ENCODE measurements around the gene LSM11.
A peak's percentile ranks its signal among the peaks of the same experiment; 100 is the strongest.
"Not testable (repeated sequence)": the region's sequence is repeated elsewhere in the genome, so short reads cannot be mapped to it uniquely, and the experiment has no call there.

LSM11 gene

GRCh38 chr5:157743163-157744050, at the start of gene LSM11:
Gene LSM11 (plus strand): TSS chr5:157743712. CDS start chr5:157743751, 39 bp downstream.
- peak; percentile 77 for DNase-seq

- DNase-seq: not testable (repeated sequence)
Measured at GRCh38 chr5:157693816-157694215, 49.7 kb upstream of the LSM11 start.

DNA sequence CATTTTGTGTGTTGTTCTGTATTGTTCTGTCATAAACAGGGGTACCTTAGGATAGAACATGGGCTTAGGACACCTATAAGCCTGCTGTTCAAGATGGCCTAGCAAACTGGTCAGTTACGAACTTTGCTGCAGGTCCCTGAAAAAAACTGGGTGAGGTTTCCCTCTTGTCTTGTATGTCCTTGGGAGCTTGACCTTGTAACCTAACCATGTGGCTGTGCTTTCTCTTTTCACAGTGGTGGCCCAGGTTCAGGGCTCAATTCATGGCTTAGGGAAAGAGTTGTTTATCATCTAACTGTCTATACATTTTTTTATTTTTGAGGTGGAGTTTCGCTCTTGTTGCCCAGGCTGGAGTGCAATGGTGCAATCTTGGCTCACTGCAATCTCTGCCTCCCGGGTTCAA, 47.4 kb upstream of the LSM11 start:
- not testable (repeated sequence) for DNase-seq

DNA sequence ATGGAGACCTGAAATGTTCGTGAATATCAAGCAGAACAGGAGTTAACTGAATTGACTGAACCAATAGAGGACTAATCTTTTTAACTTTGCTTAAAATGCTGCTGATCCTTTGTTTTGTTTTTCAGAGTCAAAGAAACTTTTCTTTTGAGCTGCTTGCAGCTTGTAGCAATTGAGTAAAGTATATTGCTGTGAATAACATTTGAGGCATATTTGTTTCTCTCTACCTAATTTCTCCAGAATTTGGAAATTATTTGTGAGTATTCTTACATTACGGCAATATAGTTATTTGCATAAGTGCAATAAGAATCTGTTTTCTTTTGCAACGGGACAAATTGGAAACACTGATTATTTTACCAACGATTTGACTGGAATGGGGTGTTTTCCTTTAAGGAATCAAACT, 44.8 kb upstream of the LSM11 start:
- DNase-seq: not testable (repeated sequence)

DNA sequence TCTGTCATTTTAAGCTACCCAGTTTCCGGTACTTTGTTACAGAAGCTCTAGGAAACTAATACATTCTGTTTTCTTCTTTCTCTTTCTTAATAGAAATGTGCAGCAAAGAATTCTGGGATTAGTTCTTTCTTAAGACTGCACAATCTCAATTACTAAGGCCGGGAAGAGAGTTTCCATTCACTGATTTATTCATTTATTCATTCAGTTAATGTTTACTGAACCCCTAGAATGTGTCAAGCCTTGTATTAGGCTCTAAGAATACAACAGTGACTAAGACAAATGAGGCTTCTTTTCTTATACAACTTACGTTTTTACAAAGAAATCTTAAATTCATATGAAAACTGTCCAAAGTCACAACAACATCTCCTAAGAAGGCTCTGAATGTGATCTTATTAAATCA, 39.8 kb upstream of the LSM11 start:
- DNase-seq: no peak

- DNase-seq: no peak
Measured at GRCh38 chr5:157708866-157709265, 34.6 kb upstream of the LSM11 start.

DNA sequence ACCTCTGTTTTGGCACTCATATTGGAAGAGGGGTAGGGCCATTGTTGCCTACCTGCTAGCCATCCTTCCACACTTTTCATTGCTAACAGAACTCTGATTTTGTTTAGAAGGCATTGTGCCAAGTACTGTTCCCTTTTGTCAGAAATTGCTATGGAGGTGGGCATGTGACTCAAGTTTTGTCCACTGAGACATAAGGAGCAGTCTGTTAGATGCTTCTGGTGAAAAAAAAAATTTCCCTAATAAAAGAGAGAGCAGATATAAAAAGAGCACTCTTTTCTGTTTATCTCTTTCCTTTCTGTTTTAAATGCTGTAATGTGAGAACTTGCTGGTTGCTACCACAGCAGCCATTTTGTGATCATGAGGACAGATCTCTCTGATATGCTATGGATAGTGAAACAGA, 34.2 kb upstream of the LSM11 start:
- no peak for DNase-seq

DNA sequence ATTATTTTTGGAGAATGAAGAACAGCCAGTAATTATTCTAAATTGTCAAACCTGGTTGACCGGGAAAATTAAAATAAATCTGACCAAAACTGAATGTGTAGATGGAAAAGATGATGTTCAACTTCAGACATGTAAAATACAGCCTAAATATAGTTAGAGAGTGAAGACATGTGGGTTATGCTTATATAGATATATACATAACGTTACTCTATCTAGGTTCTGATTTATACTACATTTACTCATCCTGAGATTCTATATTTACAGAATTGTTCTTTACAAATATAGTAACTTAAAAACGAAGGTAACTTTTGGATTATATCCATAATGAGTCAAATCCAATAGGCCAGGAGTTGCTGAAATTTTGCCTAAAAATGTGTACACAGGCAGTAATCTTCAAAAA, 33.1 kb upstream of the LSM11 start:
- no peak for DNase-seq

GRCh38 chr5:157710882-157711281, 32.6 kb upstream of the LSM11 start:
- no peak for DNase-seq

DNA sequence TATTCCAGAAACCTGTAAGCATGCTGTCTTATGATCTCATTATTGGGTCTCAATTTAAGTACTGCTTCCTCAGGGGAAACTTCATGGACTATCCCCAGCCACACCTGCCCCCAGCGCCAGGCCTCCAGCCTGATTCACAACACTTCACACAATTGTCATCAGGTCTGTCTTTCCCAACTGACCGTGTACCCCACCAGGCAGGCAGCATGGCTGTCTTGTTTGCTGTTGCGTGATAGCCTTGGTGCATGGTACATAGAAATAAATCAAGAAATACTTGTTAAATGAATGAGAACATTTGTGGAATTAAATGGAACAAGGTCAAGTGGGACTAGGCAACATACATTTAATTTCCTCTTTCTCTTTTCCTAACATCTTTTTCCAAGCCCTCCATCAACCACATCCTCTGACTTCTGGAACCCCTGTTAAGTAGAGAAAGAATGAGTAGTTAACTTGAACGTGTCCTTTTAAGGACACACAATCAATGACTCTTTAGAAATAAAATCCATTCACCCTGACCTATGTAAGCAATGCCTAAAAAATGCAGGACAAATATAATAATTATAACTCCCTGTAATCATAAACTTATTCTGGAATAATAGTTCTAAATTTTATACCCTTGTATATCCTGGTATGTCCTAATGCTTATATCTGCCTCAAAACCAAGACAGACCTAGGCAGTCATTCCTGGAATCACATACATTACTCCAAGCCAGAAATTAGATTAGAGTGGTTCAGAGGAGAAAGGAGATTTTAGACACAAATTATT, 29.5 kb upstream of the LSM11 start:
- no peak for DNase-seq

DNA sequence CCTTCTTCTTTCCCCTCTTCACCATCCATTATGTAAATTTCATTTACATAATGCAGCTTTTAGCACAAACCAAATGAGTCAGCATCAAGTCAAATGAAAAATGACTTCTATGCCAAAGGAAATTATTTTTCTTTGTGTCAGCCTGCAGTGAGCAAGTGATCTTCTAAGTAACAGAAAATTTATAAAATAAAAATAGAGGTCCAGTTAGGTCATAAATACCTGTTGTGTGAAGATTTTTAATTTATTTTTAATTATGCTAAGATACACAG, 29.0 kb upstream of the LSM11 start:
- DNase-seq: no peak

DNA sequence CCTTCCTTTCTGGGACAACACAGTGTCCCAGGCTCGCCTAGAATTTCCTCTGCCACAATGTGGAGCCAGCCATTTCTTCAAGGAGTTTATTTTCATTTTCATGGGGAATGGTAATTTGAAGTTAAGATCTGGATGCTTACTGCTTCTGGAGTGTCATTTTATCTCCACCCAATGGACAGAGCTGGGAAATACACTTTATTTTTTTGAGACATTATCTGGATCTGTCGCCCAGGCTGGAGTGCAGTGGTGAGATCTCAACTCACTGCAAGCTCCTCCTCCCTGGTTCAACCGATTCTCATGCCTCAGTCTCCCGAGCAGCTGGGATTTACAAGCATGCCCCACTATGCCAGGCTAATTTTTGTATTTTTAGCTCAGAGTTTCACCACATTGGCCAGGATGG, 25.0 kb upstream of the LSM11 start:
- DNase-seq: no peak

- no peak for DNase-seq
Measured at GRCh38 chr5:157719245-157719644, 24.3 kb upstream of the LSM11 start.

GRCh38 chr5:157721159-157721558, 22.4 kb upstream of the LSM11 start:
- DNase-seq: peak; percentile 1

GRCh38 chr5:157722895-157723294, 20.6 kb upstream of the LSM11 start:
- not testable (repeated sequence) for DNase-seq

GRCh38 chr5:157726607-157727006, 16.9 kb upstream of the LSM11 start:
- DNase-seq: not testable (repeated sequence)

DNA sequence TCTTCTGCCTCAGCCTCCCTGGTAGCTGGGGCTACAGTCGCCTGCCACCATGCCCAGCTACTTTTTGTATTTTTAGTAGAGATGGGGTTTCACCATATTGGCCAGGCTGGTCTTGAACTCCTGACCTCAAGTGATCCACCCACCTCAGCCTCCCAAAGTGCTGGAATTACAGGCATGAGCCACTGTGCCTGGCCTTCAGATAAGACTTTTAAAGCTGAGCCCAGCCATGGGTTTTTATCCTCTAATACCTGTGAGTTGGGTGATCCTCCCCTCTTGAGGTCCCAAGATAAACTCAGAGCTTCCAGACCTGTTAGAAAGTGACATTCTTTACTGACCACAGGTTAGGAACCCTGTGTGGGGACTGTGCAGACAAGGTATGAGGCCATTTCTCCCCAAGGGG, 15.7 kb upstream of the LSM11 start:
- DNase-seq: not testable (repeated sequence)

GRCh38 chr5:157729858-157730257, 13.7 kb upstream of the LSM11 start:
- no peak for DNase-seq

DNA sequence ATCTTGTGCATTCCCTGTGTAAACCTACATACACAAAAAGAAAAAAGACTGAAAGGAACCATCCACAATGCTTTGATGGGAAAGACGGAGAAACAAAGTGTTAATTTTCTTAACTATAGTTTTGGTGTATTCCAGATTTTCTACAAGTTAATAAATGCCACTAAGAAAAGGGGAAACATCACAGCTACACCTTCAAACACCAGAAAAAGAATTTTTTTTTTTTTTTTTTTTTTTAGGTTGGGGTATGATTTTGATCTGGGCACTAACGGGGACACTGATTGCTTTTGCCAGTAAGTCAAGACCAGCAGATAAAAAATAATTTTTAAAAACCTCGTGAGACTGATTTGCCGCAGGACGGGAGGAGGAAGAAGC, 12.6 kb upstream of the LSM11 start:
- DNase-seq: no peak

GRCh38 chr5:157731272-157732129, 12.0 kb upstream of the LSM11 start, which contains the start of gene THG1L:
Gene THG1L (plus strand): TSS chr5:157731420. CDS start chr5:157731441, 21 bp downstream.
- peak; percentile 95 for DNase-seq

DNA sequence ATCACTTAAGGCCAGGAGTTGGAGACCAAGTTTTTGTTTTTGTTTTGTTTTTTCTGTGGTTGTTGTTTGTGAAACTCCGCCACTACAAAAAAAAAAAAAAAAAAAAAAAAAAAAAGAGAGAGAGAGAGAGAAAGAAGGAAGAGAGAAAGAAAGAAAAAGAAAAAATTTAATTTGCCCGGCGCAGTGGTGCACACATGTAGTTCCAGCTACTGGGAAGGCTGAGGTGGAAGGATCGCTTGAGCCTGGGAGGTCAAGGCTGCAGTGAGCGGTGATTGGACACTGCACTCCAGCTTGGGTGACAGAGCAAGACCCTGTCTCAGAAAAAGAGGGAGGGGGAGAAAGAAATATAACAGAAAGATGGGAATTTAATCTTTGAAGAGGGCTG, 11.4 kb upstream of the LSM11 start:
- no peak for DNase-seq

DNA sequence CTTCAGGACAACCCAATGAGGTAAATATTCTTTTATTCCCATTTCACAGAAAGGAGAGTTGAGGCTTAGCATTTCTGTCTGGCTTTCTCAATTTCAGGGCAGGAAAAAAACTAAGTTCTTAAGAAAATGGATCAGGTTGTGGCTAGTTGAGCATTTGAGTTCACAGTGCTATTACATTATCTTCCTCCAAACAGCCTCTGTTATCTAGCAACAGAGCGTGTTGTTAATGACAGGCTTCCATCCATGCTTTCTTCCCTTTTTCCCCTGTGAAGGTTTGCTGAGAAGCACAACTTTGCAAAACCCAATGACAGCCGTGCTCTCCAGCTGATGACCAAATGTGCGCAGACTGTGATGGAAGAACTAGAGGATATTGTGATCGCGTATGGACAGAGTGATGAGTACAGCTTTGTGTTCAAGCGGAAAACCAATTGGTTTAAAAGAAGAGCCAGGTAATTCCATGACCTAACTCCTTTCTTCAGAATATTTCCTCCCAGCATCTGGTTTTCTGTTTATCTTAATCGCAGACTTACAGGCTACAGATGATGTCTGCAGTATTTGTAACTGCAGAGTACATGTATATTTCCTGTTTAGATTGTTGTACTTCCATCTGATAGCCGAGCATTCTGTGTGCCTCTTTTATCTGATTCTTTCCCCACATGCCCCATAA, 10.8 kb upstream of the LSM11 start:
- DNase-seq: no peak

DNA sequence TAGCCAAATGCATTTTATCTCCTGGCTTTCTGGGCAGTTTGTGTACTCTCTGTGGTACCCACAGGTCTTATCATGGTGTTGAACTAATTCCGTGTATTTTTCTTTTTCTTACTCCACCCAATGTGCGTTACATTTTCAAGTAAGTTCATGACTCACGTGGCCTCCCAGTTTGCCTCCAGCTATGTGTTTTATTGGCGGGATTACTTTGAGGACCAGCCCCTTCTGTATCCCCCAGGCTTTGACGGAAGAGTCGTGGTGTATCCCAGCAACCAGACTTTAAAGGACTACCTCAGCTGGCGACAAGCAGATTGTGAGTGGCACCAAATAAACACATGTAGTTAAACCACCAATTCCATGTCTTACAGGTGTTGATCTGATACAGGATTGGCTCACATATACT, 9.1 kb upstream of the LSM11 start:
- DNase-seq: no peak

Measured in NCI-H146 (cell line).